Stimulated activated effector memory CD8-positive, alpha-beta T cell treated with anti-CD3 and anti-CD28 coated beads, Interleukin-12 subunit alpha, Interleukin-12 subunit beta, amount 100 ng/mL, for 72 hours (primary cell): ENCODE results near the gene MAB21L2.
"Not testable (repeated sequence)": the region's sequence is repeated elsewhere in the genome, so short reads cannot be mapped to it uniquely, and the experiment has no call there.

Source experiments
- ATAC-seq: fragments of 150-1000 bp; cut with Tn5 transposase; 2 replicates; pipeline ENCODE4 v1.10.0; 2021
- DNase-seq, 2 donors: peaks; one replicate each; pipeline ENCODE4 v3.0.0; 2021 to 2022; ENCODE audit warnings: low spot score in 2 of 2
- H3K27ac Mint-ChIP-seq: one replicate; pipeline ENCODE4 v1.8.0; 2022; ENCODE audit warnings: mild to moderate bottlenecking, mixed read lengths
- H3K36me3 Mint-ChIP-seq: one replicate; pipeline ENCODE4 v1.8.0; 2022; ENCODE audit warnings: mild to moderate bottlenecking, mixed read lengths
- H3K4me1 Mint-ChIP-seq: one replicate; pipeline ENCODE4 v1.8.0; 2022; ENCODE audit warnings: mixed read lengths
- H3K4me3 Mint-ChIP-seq: one replicate; pipeline ENCODE4 v1.8.0; 2022; ENCODE audit warnings: mild to moderate bottlenecking, mixed read lengths
- H3K9me3 Mint-ChIP-seq: one replicate; pipeline ENCODE4 v1.8.0; 2022; ENCODE audit warnings: mixed read lengths

MAB21L2 gene

DNA sequence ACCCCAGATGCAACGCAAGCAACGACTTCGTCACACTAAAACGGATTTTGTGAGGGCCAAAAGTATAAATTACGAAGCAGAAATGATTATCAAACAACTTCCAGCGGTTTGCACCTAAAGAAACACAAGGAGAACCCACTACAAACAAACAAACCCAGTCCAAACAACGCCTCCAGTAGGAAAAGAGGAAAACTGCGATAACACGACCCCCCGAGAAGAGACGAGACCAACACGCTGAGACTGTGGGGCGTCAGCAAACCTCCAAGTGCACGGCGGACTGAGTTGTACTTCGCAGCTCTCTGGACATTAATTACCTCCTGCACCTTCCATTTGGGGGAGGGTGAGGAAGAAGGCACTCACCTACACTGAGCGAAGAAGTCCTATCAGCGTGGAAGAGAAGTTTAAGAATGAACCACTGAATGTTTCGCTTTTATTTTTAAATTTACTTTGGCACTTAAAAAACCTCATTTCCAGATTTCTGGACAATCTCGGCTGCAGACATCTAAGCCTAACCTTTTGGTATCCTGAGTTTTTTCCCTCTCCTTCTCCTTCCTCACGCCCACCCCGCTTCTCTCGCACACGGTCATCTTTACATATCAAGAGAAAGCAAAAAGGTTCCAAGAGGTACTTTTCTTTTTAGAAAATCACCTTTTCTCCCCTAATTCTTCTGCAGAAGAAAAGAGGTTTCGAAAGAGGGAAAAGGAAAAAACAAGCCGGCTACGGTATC, at the start of gene MAB21L2:
Gene MAB21L2 (plus strand): TSS at position 6 of the 727 bp plus-strand sequence. CDS start 879 bp downstream, outside the sequence.
- no peak within 1 kb of the TSS for H3K27ac Mint-ChIP-seq
- no peak within 1 kb of the TSS for H3K4me3 Mint-ChIP-seq
- peaks cover 47% of the 10 kb centered on the region for H3K36me3 Mint-ChIP-seq
- no peaks in the 10 kb centered on the region for H3K4me1 Mint-ChIP-seq
- H3K9me3 Mint-ChIP-seq, result no peaks in the 10 kb centered on the region
- ATAC-seq (no peak), DNase-seq (no peak)

DNA sequence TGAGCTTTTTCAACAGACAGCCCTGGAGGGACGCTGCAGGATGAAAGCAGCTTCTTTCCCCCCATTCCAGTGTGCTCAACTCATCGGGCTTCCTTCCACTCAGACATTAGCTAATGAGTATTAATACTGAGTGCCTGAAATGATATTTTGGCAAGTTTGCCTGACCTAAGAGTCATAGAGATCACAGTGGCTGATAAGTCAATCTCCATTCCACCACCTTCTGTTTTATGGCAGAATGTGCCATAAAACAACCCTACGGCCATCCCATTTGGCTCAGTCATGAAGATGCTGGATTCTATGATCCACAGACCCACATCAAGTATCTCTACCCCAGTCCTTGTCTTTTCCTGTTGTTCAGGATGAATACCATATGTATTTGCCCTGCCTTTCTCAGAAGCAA, 48.3 kb upstream of the MAB21L2 start:
- H3K27ac Mint-ChIP-seq, result no peak overlapping the region
- ATAC-seq, result no peak
- H3K9me3 Mint-ChIP-seq, result no peaks in the 10 kb centered on the region
- DNase-seq, result no peak
- no peaks in the 10 kb centered on the region for H3K36me3 Mint-ChIP-seq
- H3K4me3 Mint-ChIP-seq, result no peak overlapping the region
- H3K4me1 Mint-ChIP-seq, result no peaks in the 10 kb centered on the region

DNA sequence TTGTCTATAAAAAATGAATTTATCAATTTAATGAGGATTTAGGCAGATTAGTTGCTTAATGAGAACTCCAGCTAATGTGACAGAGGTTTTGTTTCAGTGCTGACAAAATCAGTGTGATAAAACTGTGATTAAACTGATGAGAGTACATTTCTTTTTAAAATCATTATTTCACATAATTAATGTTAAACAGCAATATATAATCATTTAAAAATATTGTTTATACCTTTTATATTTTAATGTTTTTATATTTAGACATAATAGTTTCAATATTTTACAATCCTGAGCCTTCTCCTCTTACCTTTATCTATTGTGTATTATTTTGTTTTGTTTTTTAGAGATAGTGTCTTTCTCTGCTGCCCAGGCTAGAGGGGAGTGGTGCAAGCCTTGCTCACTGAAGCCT, 47.1 kb upstream of the MAB21L2 start:
- Mint-ChIP-seq H3K4me1 (no peaks in the 10 kb centered on the region), H3K36me3 (no peaks in the 10 kb centered on the region), H3K9me3 (no peaks in the 10 kb centered on the region), H3K27ac (no peak overlapping the region), H3K4me3 (no peak overlapping the region)
- DNase-seq (no peak), ATAC-seq (no peak)

DNA sequence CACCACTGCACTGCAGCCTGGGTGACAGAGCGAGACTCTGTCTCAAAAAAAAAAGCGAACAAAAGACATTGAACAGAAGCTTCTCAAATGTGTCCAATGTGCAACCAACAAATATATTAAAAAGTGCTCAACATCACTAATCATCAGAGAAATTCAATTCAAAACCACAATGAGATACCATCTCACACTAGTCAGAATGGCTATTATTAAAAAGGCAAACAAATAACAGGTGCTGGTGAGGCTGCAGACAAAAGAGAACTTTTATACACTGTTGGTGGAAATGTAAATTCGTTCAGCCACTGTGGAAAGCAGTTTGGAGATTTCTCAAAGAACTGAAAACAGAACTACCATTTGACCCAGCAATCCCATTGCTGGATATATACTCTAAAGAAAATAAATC, 44.0 kb upstream of the MAB21L2 start:
- H3K36me3 Mint-ChIP-seq, H3K27ac Mint-ChIP-seq, H3K9me3 Mint-ChIP-seq, H3K4me1 Mint-ChIP-seq, DNase-seq, ATAC-seq, H3K4me3 Mint-ChIP-seq: not testable (repeated sequence)

DNA sequence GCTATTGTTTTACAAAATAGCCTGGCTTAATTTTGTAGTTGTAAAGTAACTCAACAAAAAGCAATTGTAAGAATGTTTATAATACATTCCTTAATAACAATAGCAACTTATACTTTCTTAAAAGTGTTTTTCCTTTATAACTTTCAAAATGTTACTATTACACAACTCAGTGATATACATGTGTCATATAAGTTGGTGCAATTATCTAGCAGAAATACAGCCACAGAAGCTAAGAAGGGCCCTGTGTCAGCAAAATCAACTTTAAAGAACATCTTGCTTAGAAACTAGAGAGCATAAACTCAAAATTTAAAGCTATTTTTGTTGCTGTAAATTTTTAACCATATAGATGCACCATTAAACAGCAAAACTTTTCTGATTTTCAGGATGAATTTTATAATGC, 41.4 kb upstream of the MAB21L2 start:
- Mint-ChIP-seq H3K4me1 (no peaks in the 10 kb centered on the region), H3K27ac (no peak overlapping the region), H3K4me3 (no peak overlapping the region), H3K36me3 (no peaks in the 10 kb centered on the region), H3K9me3 (no peaks in the 10 kb centered on the region)
- no peak for ATAC-seq
- no peak for DNase-seq

DNA sequence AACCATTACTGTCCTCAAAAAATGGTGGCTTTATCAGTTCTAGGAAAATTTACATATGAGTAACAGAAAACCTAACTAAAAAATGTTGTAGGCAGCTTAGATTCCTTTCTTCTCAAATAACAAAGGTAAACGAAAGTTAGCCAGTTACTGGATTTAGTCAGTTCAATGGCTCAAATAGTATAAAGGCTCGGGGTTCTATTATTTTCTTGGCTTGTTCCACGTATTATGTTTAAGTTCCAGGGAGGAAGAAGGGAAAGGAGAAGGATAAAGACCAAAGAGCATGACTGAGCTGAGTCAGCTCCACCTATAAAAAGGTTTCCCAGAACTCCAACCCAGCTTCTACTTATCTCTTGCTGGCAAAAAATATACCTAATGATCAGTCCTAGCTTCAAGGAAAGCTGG, 41.0 kb upstream of the MAB21L2 start:
- H3K36me3 Mint-ChIP-seq, result no peaks in the 10 kb centered on the region

DNA sequence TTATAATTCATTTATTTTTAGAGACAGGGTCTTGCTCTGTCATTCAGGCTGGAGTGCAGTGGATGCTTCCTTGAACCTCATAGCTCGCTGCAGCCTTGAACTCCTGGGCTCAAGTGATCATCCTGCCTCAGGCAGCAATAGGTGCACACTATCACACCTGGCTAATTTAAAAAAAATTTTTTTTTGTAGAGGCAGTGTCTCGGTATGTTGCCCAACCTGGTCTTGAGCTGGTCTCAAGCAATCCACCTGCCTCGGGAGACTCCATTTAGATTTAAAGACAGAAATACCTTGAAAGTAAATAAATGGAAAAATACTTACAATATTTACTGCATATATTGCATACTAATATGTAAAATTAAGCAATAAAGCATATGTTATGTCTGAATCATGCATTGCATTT, 40.3 kb upstream of the MAB21L2 start:
- Mint-ChIP-seq H3K9me3 (no peaks in the 10 kb centered on the region), H3K4me1 (no peaks in the 10 kb centered on the region), H3K4me3 (no peak overlapping the region), H3K36me3 (no peaks in the 10 kb centered on the region), H3K27ac (no peak overlapping the region)
- DNase-seq, result no peak
- no peak for ATAC-seq

More for the DNA sequence above, 41.0 kb upstream of the MAB21L2 start:
- H3K9me3 Mint-ChIP-seq, result no peaks in the 10 kb centered on the region
- DNase-seq (no peak), ATAC-seq (no peak)
- H3K4me1 Mint-ChIP-seq, result no peaks in the 10 kb centered on the region
- no peak overlapping the region for H3K4me3 Mint-ChIP-seq
- H3K27ac Mint-ChIP-seq, result no peak overlapping the region

DNA sequence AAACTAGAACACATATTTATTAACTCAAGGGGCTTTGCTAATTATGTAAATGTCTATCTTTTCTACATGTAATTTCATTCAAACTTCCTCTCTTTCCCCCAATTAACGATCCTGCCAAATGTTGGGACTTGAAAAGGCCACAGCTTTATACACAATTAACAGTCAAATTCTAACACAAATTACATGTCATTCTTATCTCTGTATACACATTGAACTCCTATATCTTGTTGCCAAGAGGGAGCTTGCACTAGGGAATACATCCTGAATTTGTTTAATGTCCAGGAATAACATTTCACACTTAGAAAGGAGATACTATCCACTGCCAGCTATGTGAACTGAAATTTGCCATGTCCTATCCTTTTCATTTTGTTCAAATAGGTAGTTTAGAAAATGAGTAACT, 38.9 kb upstream of the MAB21L2 start:
- Mint-ChIP-seq H3K4me1 (no peaks in the 10 kb centered on the region), H3K9me3 (no peaks in the 10 kb centered on the region), H3K36me3 (no peaks in the 10 kb centered on the region), H3K4me3 (no peak overlapping the region), H3K27ac (no peak overlapping the region)
- ATAC-seq (no peak), DNase-seq (no peak)

DNA sequence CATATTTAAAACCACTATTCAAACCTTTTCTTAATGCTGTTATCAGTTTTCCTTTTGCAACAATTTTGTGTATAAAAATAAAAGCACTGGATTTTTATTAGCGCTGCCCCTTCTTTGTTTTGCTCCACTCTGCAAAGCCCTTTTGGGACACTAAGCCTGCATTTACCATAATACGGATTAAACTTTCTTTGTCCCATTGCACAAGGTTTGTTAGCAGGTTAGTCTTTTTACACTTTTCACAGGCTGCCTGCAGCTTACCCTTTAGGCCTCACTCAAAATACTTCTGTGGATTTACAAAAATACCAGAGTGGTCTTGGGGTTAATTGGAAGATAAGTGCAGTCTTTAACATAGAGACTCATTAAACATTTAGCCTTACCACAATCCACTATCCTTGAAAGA, 35.7 kb upstream of the MAB21L2 start:
- Mint-ChIP-seq H3K4me1 (no peaks in the 10 kb centered on the region), H3K9me3 (no peaks in the 10 kb centered on the region), H3K36me3 (no peaks in the 10 kb centered on the region), H3K4me3 (no peak overlapping the region), H3K27ac (no peak overlapping the region)
- no peak for ATAC-seq
- DNase-seq, result no peak

DNA sequence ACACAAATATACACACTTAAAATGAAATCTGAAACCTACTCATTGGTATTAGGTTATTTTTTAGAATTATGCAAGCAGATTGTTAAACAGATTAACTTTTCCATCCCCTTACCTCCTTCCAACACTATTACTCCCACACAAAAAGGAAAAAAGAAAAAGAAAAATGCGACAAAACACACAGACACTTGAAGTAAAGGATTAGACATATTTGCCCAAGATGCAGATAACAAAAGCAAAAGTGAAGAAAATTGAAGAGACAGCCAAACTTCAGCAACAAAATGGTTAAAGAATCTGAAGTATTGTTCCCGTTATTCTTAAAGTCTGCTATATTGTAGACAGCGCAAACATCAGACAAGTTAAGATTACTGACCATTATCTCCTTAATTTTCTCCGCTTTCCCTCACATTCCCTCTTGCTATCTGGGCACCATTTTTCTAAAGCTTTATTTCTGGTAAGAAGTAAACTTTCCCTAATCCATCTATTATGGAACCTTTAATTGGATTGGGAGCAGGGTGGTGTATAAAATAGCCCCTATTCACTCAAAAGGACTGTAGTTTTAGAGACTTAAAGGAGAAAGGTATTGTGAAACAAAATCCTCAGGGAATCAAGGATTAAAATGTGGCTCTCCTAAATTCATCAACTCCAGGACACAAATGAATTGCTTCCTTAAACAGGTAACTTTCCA, 34.7 kb upstream of the MAB21L2 start:
- no peak for DNase-seq
- H3K27ac Mint-ChIP-seq, result no peak overlapping the region

DNA sequence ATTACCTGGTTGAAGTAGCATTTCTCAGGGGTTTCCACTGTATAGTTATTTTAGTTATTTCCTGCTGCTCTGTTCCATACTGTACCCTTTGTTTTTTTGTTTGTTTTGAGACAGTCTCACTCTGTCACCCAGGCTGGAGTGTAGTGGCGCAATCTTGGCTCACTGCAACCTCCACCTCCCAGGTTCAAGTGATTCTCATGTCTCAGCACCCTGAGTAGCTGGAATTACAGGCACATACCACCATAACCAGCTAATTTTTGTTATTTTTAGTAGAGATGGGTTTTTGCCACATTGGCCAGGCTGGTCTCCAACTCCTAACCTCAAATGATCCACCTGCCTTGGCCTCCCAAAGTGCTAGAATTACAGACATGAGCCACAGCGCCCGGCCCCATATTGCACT, 24.1 kb upstream of the MAB21L2 start:
- not testable (repeated sequence) for H3K4me3 Mint-ChIP-seq, H3K27ac Mint-ChIP-seq, H3K4me1 Mint-ChIP-seq, H3K36me3 Mint-ChIP-seq, DNase-seq, ATAC-seq, H3K9me3 Mint-ChIP-seq

More for the DNA sequence above, 34.7 kb upstream of the MAB21L2 start:
- no peaks in the 10 kb centered on the region for H3K36me3 Mint-ChIP-seq
- no peak for ATAC-seq
- peaks cover 5% of the 10 kb centered on the region for H3K4me1 Mint-ChIP-seq
- no peak overlapping the region for H3K4me3 Mint-ChIP-seq
- H3K9me3 Mint-ChIP-seq, result no peaks in the 10 kb centered on the region

DNA sequence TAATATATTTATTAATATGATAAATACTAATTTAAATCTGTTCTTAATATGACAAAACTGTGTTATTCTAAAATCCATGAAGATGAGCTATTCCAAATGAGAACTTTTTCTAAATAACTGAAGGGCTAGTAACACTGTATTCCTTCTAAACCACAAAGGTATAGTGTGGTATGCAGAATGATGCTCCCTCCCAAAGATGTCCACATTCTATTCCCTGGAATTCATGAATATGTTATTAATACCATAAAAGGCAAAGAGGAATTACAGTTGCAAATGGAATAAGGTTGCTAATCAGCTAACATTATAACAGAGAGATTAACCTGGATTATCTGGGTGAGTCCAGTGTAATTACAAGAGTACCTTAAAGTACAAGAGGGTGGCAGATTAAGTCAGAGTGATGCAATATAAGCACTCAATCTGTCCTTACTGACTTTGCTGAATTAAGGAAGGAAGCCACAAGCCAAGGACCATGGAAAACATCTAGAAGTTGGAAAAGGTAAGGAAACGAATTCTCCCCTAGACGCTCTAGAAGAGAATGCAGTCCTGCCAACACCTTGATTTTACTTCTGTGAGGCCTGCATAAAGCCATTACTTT, 20.7 kb upstream of the MAB21L2 start:
- Mint-ChIP-seq H3K36me3 (no peaks in the 10 kb centered on the region), H3K27ac (no peak overlapping the region), H3K4me1 (no peaks in the 10 kb centered on the region), H3K4me3 (no peak overlapping the region), H3K9me3 (peaks cover 3% of the 10 kb centered on the region)
- DNase-seq (no peak), ATAC-seq (no peak)

DNA sequence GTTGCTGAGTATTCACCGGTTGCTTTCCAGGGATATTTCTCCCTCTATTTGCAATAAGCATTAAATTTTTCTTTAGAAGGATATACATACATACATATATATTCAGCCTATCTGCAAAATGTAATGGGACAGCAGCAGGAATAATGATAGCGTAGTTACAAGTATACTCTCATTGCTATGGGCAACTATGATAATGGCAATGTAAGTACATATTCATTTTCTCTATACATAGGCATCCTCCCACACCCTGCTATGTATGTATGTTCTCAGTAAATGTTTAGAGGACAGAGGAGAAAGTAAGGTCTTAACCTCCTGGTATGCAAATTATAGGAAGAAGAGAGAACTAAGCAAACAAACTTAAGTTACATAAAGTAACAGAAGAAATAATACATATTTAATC, 19.7 kb upstream of the MAB21L2 start:
- no peaks in the 10 kb centered on the region for H3K36me3 Mint-ChIP-seq
- H3K4me3 Mint-ChIP-seq, result no peak overlapping the region
- no peak for DNase-seq
- no peak for ATAC-seq
- H3K9me3 Mint-ChIP-seq, result peaks cover 3% of the 10 kb centered on the region
- H3K4me1 Mint-ChIP-seq, result no peaks in the 10 kb centered on the region
- no peak overlapping the region for H3K27ac Mint-ChIP-seq

DNA sequence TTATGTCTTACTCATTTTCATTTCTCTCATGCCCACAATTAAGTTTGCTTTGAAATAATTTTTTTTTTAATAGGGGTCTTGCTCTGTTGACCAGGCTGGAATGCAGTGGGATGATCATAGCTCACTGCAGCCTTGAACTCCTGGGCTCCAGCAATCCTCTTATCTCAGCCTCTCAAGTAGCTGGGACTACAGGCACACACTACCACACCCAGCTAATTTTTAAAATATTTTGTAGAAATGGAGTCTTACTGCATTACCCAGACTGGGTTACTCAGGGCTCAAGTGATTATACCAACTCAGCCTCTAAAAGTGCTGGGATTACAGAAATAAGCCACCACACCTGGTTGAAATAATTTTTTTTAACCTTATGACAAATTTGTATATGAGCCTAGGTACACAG, 19.2 kb upstream of the MAB21L2 start:
- no peak overlapping the region for H3K27ac Mint-ChIP-seq
- no peak for ATAC-seq

DNA sequence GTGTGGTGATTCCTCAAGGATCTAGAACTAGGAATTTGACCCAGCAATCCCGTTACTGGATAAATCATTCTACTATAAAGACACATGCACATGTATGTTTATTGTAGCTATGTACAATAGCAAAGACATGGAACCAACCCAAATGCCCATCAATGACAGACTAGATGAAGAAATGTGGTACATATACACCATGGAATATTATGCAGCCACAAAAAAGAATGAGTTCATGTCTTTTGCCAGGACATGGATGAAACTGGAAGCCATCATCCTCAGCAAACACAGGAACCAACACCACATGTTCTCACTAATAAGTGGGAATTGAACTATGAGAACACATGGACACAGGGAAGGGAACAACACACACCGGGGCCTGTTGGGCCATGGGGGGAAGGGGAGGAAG, 17.0 kb upstream of the MAB21L2 start:
- not testable (repeated sequence) for H3K9me3 Mint-ChIP-seq, DNase-seq, H3K36me3 Mint-ChIP-seq, ATAC-seq, H3K4me1 Mint-ChIP-seq, H3K4me3 Mint-ChIP-seq, H3K27ac Mint-ChIP-seq

More for the DNA sequence above, 19.2 kb upstream of the MAB21L2 start:
- no peaks in the 10 kb centered on the region for H3K36me3 Mint-ChIP-seq
- no peaks in the 10 kb centered on the region for H3K4me1 Mint-ChIP-seq
- H3K9me3 Mint-ChIP-seq, result peaks cover 3% of the 10 kb centered on the region
- no peak overlapping the region for H3K4me3 Mint-ChIP-seq
- no peak for DNase-seq

DNA sequence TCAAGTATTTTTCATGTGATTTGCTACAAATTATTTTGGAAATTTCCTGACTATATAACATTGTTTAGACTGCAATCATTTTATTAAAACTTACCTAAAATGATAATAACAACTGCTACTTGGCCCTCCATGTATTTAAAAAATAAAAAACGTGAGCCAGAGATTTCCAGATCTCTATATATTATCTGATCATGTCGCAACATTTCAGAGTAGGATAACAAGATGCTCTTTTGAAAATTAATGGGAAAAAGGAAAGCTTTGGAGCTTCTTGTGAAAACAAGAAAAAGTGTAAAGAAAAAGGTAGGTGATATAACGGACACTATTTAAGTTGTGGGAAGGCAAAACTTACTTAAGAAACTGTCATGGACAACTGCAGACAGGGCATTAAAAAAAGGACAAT, 14.9 kb upstream of the MAB21L2 start:
- ATAC-seq, result no peak
- no peak for DNase-seq
- Mint-ChIP-seq H3K36me3 (peaks cover 7% of the 10 kb centered on the region), H3K9me3 (peaks cover 3% of the 10 kb centered on the region), H3K4me1 (no peaks in the 10 kb centered on the region), H3K27ac (no peak overlapping the region), H3K4me3 (no peak overlapping the region)
